IPS-20b (cell line): ENCODE data around the gene PLCB4.

Experiments
- H3K27ac ChIP-seq: one replicate; pipeline ENCODE4 v1.5.1; 2013; ENCODE audit warnings: low read length
- H3K27me3 ChIP-seq: 2 replicates; pipeline ENCODE4 v1.6.1; 2013; ENCODE audit warnings: mild to moderate bottlenecking, low read length, inconsistent platforms; ENCODE audit not compliant: insufficient read depth
- H3K36me3 ChIP-seq: 2 replicates; pipeline ENCODE4 v1.6.1; 2013; ENCODE audit warnings: low read depth, mild to moderate bottlenecking, inconsistent platforms, low read length, moderate library complexity; ENCODE audit not compliant: insufficient read depth
- H3K4me1 ChIP-seq: 2 replicates; pipeline ENCODE4 v1.6.1; 2013; ENCODE audit warnings: mild to moderate bottlenecking, control low read depth, inconsistent platforms, low read length, moderate library complexity; ENCODE audit not compliant: insufficient read depth
- H3K4me3 ChIP-seq: 2 replicates; pipeline ENCODE4 v1.5.1; 2013; ENCODE audit warnings: mild to moderate bottlenecking, low read length, inconsistent platforms
- H3K9ac ChIP-seq: 2 replicates; pipeline ENCODE4 v1.6.1; 2013; ENCODE audit warnings: low read depth, mild to moderate bottlenecking, inconsistent platforms, low read length, moderate library complexity
- H3K9me3 ChIP-seq: 2 replicates; pipeline ENCODE4 v1.6.1; 2013; ENCODE audit warnings: mild to moderate bottlenecking, low read depth, low read length, inconsistent platforms; ENCODE audit not compliant: insufficient read depth

PLCB4 gene

DNA sequence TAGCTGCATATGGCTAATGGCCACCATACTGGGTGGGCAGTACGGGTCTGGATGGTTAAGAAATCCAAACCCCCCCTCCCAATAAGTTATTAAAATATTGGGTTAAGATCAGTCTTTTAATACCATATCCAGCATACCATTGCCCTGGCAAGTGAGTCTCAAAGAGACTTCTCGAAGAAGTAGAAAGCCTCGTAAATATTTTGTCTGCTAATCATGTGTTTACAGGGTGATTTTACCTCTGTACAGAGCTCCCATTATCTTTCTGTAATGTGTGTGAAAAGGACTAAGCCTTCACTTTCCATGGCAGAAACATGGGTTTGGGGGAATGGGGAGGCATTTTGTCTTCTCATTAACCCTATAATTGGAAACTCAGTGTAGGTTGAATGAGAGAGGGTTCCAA lies 270.8 kb downstream of the PLCB4 start:
- H3K4me3 ChIP-seq = no peak overlapping the region
- no peak overlapping the region for H3K27ac ChIP-seq
- no peaks in the 10 kb centered on the region for H3K36me3 ChIP-seq
- H3K9me3 ChIP-seq = no peaks in the 10 kb centered on the region
- no peaks in the 10 kb centered on the region for H3K27me3 ChIP-seq
- no peaks in the 10 kb centered on the region for H3K4me1 ChIP-seq
- no peak overlapping the region for H3K9ac ChIP-seq

DNA sequence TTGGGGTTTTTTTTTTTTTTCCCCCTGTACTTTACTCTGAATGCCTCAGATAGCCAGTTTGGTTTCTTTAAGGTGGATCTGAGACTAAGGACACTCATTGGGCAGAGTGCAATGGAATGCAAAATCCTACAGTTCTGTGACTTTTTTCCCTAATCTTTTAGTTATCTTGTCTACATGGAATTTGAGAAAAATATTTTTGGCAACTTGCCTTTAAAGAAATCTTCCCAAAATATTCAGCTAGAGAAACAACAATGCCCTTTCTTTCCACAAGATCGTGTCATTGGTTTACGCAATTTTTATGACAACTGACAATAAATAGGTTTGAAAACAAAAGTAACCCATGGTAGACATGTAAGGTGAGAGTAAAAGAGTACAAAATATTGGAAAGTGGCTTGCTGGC lies 273.8 kb downstream of the PLCB4 start:
- Histone ChIP-seq H3K36me3 (no peaks in the 10 kb centered on the region), H3K9me3 (no peaks in the 10 kb centered on the region), H3K27ac (no peak overlapping the region), H3K9ac (no peak overlapping the region), H3K4me3 (no peak overlapping the region), H3K27me3 (no peaks in the 10 kb centered on the region), H3K4me1 (peaks cover 2% of the 10 kb centered on the region; the same call in 1 of the 2 replicates)

DNA sequence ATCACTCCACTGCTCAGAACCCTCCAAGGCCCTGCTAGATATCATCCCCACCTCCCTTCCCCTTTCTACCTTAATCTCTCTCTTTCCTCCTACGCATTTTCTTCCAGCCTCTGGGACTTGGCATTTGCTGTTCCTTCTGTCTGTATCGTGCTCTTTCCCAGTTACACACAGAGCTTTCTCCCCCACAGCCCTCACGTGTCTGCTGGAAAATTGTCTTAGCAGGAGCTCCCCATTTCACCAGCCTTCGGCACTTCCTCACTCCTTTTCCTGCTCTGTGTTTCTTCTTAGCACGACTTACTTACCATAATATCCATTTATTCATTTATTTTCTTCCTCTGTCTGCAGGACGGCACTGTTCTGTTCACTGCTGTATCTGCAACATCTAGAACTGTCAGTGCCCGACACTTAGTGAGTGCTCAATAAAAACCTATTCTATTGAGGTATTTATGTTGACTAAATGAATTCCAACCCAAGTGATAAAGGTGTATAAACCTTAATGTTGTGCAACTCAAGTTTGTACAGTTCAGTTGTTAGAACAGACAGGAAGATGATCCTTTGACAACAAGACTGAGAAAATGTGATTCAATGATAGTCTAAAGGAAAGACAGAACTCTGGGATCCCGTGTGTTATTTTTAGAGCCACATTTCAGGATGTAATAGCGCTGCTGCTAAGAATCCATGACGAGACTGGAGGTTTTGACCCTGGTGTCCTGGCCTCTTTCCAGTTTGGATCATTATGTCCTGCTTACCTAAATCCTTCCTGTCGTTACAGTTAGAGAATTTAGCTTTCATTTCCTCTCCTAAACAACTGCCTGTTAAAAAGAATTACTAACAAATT lies 275.4 kb downstream of the PLCB4 start:
- H3K27ac ChIP-seq = no peak overlapping the region
- H3K36me3 ChIP-seq = no peaks in the 10 kb centered on the region
- peaks cover 7% of the 10 kb centered on the region; the same call in 1 of the 2 replicates for H3K4me1 ChIP-seq
- no peak overlapping the region for H3K4me3 ChIP-seq
- H3K27me3 ChIP-seq = no peaks in the 10 kb centered on the region
- no peaks in the 10 kb centered on the region for H3K9me3 ChIP-seq
- H3K9ac ChIP-seq = no peak overlapping the region

DNA sequence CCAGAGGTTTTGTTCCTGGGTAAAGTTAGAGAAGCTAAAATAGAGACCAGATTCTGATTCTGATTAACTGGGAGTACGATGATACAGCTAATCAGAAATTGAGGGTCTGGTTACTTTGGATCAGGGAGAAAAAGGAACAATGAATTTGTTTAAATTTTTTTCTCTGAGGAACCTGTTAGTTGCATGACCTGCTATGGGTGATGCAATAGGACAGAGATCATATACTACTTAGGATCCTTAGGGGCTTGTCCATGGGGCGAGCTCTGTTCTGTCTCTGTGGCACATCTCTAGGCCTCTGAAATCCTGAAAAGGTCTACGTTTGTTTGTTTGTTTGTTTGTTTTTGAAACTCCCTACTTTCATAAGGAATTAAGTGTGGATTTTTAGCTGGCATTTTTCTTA lies 279.4 kb downstream of the PLCB4 start:
- no peak overlapping the region for H3K27ac ChIP-seq
- H3K4me1 ChIP-seq = peaks cover 7% of the 10 kb centered on the region; the same call in 1 of the 2 replicates
- no peaks in the 10 kb centered on the region for H3K36me3 ChIP-seq

DNA sequence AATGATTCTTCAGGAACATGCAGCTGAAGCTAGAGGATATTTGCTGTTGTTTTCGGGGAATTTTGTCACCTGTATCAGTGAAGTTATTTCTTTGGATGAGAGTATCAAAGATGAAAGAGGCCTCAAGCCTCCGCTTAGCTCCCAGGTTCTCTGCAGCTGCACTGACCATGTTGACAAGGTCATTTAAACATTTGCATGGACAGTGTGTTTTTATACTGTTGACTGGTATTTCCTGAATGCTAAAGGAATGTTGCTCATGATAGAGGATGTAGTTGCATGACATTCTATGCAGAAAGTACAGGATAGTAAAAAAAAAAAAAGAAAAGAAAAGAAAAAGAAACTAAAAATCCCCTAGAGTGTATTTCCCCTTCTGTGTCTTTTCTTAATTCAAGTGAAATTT lies 279.9 kb downstream of the PLCB4 start:
- no peak overlapping the region for H3K9ac ChIP-seq
- peaks cover 7% of the 10 kb centered on the region; the same call in 1 of the 2 replicates for H3K4me1 ChIP-seq
- no peak overlapping the region for H3K27ac ChIP-seq
- no peaks in the 10 kb centered on the region for H3K27me3 ChIP-seq
- no peak overlapping the region for H3K4me3 ChIP-seq
- no peaks in the 10 kb centered on the region for H3K36me3 ChIP-seq
- H3K9me3 ChIP-seq = no peaks in the 10 kb centered on the region

More for the DNA sequence above, 279.4 kb downstream of the PLCB4 start:
- Histone ChIP-seq H3K4me3 (no peak overlapping the region), H3K9ac (no peak overlapping the region), H3K27me3 (no peaks in the 10 kb centered on the region), H3K9me3 (no peaks in the 10 kb centered on the region)

DNA sequence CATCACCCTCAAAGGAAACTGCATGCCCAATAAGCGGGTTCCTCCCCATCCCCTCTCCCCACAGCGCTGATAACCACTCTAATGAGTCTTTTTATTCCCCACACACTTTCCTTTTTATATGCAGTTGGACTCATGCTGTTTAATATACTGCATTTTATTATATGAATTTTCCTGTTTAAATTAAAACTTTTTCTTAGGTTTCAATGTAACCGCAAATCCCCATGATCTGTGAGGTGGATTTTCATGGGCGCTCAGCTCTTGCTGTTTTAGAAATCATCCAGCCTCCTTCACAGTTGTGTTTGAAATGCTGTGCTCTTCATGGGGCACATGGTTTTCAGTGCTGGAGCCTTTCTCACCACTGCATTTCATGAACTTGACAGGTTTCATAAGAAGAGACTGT lies 280.4 kb downstream of the PLCB4 start:
- H3K27me3 ChIP-seq = no peaks in the 10 kb centered on the region
- no peaks in the 10 kb centered on the region for H3K36me3 ChIP-seq
- H3K27ac ChIP-seq = no peak overlapping the region
- no peak overlapping the region for H3K9ac ChIP-seq
- no peaks in the 10 kb centered on the region for H3K9me3 ChIP-seq
- peaks cover 7% of the 10 kb centered on the region; the same call in 1 of the 2 replicates for H3K4me1 ChIP-seq
- H3K4me3 ChIP-seq = no peak overlapping the region

DNA sequence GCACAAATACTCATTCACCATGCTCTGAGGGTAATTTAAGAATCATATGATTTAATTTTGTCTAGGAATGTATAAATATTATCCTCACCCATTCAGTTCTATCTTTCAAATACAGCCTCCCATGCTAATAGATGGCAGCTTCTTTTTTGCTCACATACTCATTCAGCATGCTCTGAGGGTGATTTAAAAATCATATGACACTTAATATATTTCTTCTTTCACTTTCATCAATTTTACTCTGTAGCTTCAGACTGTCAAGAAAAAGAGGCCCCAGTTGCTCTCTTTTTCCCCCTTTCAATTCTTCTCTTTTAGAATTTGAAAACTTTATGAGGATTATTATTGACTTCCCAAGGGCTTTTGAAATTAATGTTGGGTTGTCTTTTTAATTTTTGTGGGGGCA lies 283.9 kb downstream of the PLCB4 start:
- H3K4me3 ChIP-seq = no peak overlapping the region
- H3K27ac ChIP-seq = no peak overlapping the region
- 0 out of 2 replicates have a peak, but pooled peaks cover 5% of the 10 kb centered on the region for H3K4me1 ChIP-seq
- no peaks in the 10 kb centered on the region for H3K9me3 ChIP-seq
- H3K9ac ChIP-seq = no peak overlapping the region
- H3K36me3 ChIP-seq = no peaks in the 10 kb centered on the region
- no peaks in the 10 kb centered on the region for H3K27me3 ChIP-seq

DNA sequence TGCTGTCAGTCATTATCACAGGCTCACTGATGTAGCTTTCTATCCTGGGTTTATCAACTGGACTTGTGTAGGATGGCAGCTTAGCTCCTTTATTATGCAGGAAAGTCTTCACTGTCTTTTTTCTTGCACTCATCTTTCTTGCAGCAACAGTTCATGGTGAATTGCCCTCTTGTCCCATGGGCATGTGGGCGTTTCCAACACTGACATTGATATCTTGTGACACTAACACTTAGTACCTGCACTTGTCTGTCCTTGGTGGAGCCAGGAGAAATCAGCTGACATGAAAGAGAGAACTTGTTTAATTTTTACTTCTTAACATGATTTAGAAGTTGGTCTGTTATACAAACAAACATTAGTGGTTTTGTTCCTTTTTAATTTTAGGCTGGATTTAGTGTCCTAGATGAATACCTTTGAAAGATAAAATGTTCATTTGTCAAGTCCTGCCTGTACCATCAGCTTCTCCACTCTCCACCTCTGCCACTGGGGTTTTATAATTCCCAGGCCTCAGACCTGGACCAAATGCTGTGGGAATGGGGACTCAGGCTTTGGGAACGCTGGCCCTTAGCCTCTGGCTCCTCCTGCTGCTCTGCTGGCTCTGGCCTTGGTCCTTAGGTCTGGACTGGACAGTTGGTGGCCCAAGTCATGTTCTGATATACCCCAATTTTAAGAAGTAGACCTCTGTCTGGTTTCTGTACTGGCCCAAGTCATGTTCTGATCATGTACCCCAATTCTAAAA lies 284.5 kb downstream of the PLCB4 start:
- Histone ChIP-seq H3K9ac (no peak overlapping the region), H3K36me3 (no peaks in the 10 kb centered on the region), H3K4me1 (0 out of 2 replicates have a peak, but pooled peaks cover 5% of the 10 kb centered on the region), H3K27ac (no peak overlapping the region), H3K4me3 (no peak overlapping the region), H3K9me3 (no peaks in the 10 kb centered on the region), H3K27me3 (no peaks in the 10 kb centered on the region)

DNA sequence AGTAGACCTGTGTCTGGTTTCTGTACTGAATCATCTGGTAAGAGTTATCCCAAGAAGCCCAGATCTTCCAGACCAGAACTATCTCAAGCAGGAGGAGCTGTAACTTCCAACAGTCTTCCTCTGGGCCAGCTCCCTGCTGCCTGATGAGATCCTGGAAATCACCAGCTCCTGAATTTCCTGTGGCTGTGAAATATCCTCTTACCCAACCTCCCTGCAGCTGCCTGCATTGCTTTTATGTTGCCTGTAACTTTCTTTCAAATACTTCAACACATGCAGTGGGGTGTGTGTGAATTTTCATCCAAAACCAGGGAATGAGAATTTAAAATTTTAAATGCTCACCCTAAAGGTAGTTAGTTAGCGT lies 285.0 kb downstream of the PLCB4 start:
- Histone ChIP-seq H3K4me3 (no peak overlapping the region), H3K9me3 (no peaks in the 10 kb centered on the region), H3K27ac (no peak overlapping the region), H3K36me3 (no peaks in the 10 kb centered on the region), H3K9ac (no peak overlapping the region), H3K27me3 (no peaks in the 10 kb centered on the region), H3K4me1 (no peaks in the 10 kb centered on the region)

DNA sequence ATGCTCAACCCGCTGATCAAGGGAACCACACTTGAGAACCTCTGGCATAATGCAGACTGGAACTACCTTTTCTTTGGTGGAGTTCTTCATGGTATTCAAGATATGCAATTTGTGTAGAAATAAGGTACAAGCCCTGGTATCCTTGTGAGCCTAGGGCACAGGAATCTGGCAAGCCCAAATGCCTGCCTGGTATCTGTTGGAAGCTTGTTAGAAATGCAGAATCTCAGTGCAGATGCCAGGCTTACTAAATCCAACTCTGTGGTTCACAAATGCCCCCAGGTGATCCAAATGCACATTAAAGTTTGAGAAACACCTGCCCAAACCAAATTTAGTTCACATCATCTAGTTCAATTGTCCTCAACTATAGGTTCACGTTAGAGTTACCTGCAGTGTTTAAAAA lies 285.7 kb downstream of the PLCB4 start:
- no peak overlapping the region for H3K4me3 ChIP-seq
- no peaks in the 10 kb centered on the region for H3K36me3 ChIP-seq
- no peak overlapping the region for H3K9ac ChIP-seq
- no peaks in the 10 kb centered on the region for H3K4me1 ChIP-seq
- no peaks in the 10 kb centered on the region for H3K9me3 ChIP-seq
- H3K27me3 ChIP-seq = no peaks in the 10 kb centered on the region
- no peak overlapping the region for H3K27ac ChIP-seq

DNA sequence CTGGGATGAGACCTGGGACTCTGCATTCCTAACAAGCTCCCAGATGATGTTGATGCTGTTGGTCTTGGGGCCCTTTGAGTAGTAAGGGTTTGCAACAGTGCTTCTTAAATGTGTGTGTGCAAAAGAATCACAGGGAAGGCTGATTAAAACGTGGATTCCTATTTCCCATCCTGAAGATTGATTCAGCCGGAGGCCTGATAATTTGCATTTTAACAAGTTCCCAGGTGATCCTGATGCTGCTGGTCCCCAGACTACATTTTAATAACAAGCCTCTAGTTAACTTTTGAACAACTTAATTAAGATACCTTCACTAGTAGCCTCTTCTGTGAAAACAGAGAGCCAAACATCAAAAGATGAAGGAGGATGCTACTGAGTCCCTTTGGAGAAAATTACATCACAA lies 289.1 kb downstream of the PLCB4 start:
- H3K27ac ChIP-seq = no peak overlapping the region
- no peak overlapping the region for H3K4me3 ChIP-seq
- H3K9ac ChIP-seq = no peak overlapping the region
- H3K36me3 ChIP-seq = no peaks in the 10 kb centered on the region; the same call in 1 of the 2 replicates
- no peaks in the 10 kb centered on the region for H3K27me3 ChIP-seq
- H3K9me3 ChIP-seq = no peaks in the 10 kb centered on the region
- no peaks in the 10 kb centered on the region for H3K4me1 ChIP-seq
